Hepatocyte (in vitro differentiated cells): Measurements from ENCODE around the gene ANO5. TPM values are rescaled to one million over a fixed set of nuclear protein-coding genes. Genes with fewer than 3 reads are reported as not detected.

Experiments used
- DNase-seq: peaks from one replicate; pipeline ENCODE4 v3.0.0-alpha.2; 2016; ENCODE audit warnings: low spot score
- H2AFZ ChIP-seq: fragments of 200-600 bp; sonication (generic); 2 replicates; pipeline ENCODE4 v1.6.0; 2016; ENCODE audit warnings: antibody characterized with exemption, mild to moderate bottlenecking
- H3K27ac ChIP-seq: fragments of 200-600 bp; sonication (generic); 2 replicates; pipeline ENCODE4 v1.5.1; 2016; ENCODE audit warnings: mild to moderate bottlenecking
- H3K27me3 ChIP-seq: fragments of 200-600 bp; sonication (generic); 2 replicates; pipeline ENCODE4 v1.6.1; 2016
- H3K36me3 ChIP-seq: fragments of 200-600 bp; sonication (generic); replicated peaks from 2 replicates; pipeline ENCODE4 v1.5.1; 2016; ENCODE audit warnings: low read depth; ENCODE audit not compliant: insufficient read depth
- H3K4me1 ChIP-seq: fragments of 200-600 bp; sonication (generic); 2 replicates; pipeline ENCODE4 v1.5.1; 2016; ENCODE audit warnings: mild to moderate bottlenecking, moderate library complexity; ENCODE audit not compliant: insufficient read depth
- H3K4me2 ChIP-seq: fragments of 200-600 bp; sonication (generic); 2 replicates; pipeline ENCODE4 v1.6.0; 2016
- H3K4me3 ChIP-seq: fragments of 200-600 bp; sonication (generic); 2 replicates; pipeline ENCODE4 v1.5.1; 2016; ENCODE audit warnings: mild to moderate bottlenecking
- H3K79me2 ChIP-seq: fragments of 200-600 bp; sonication (generic); 2 replicates; pipeline ENCODE4 v1.6.0; 2017; ENCODE audit warnings: mild to moderate bottlenecking
- H3K9me2 ChIP-seq: fragments of 200-600 bp; sonication (generic); replicated peaks from 2 replicates; pipeline ENCODE4 v1.6.0; 2017; ENCODE audit warnings: mild to moderate bottlenecking; ENCODE audit not compliant: insufficient read depth
- H3K9me3 ChIP-seq: fragments of 200-600 bp; sonication (generic); 2 replicates; pipeline ENCODE4 v1.5.1; 2016; ENCODE audit warnings: low read depth, mild to moderate bottlenecking
- H4K20me1 ChIP-seq: fragments of 200-600 bp; sonication (generic); 2 replicates; pipeline ENCODE4 v1.6.0; 2016; ENCODE audit warnings: mild to moderate bottlenecking; ENCODE audit not compliant: insufficient read depth, poor library complexity, severe bottlenecking
- CTCF ChIP-seq: fragments of 200-600 bp; sonication (generic); IDR thresholded peaks from 2 replicates; pipeline ENCODE4 v1.5.1; 2016; ENCODE audit warnings: antibody characterized with exemption, mild to moderate bottlenecking; ENCODE audit not compliant: poor library complexity
- EZH2 ChIP-seq: fragments of 200-600 bp; sonication (generic); IDR thresholded peaks from 2 replicates; pipeline ENCODE4 v1.6.1; 2016; ENCODE audit warnings: antibody characterized with exemption, mild to moderate bottlenecking, borderline replicate concordance
- EZH2phosphoT487 ChIP-seq: fragments of 200-600 bp; sonication (generic); IDR thresholded peaks from one replicate; pipeline ENCODE4 v1.6.1; 2018; ENCODE audit warnings: antibody characterized with exemption, mild to moderate bottlenecking, low read depth, moderate library complexity; ENCODE audit not compliant: unreplicated experiment, severe bottlenecking
- WGBS: methylation state at CpG from one replicate; pipeline ENCODE4 v1.1.6; 2016; ENCODE audit warnings: low lambda C conversion rate; ENCODE audit errors: missing lambda C conversion rate; 5-methylcytosine and 5-hydroxymethylcytosine counted together
- polyA plus RNA-seq: library from polyadenylated mRNA; unstranded; fragments of >200 nt; fragmentation: Nextera tagmentation; extraction: Ambion mirVana; gene quantifications from 2 replicates; pipeline ENCODE4 v1.2.1, GENCODE V29; 2016
- total RNA-seq: library from RNA; depleted of rRNA; stranded (reverse); fragments of >200 nt; gene quantifications from 2 replicates; pipeline ENCODE4 v1.2.3, GENCODE V29; 2014

The ANO5 gene
- total and polyA plus RNA-seq, 2 experiments from 2014 or later = 2.6 to 8.0 TPM

- DNase-seq = no peak
- H3K27me3 ChIP-seq = no peaks in the 10 kb centered on the region
- H3K79me2 ChIP-seq = no peaks in the 10 kb centered on the region
- 48% methylated on average over 1 of the region's 1 CpG for WGBS
- H2AFZ ChIP-seq = no peak overlapping the region
- H3K36me3 ChIP-seq = no peaks in the 10 kb centered on the region
- H3K4me2 ChIP-seq = no peak overlapping the region
- no peak overlapping the region for H3K4me3 ChIP-seq
- no peaks in the 10 kb centered on the region for H3K4me1 ChIP-seq
- H3K27ac ChIP-seq = no peak overlapping the region
- no peaks in the 10 kb centered on the region for H4K20me1 ChIP-seq
- H3K9me3 ChIP-seq = no peaks in the 10 kb centered on the region
- H3K9me2 ChIP-seq = no peaks in the 10 kb centered on the region
- TF ChIP-seq EZH2 (no peak), CTCF (no peak), EZH2phosphoT487 (no peak)
These were observed 31.4 kb upstream of the ANO5 start for GRCh38 chr11:22161489-22161888.

- no peak overlapping the region for H2AFZ ChIP-seq
- no peaks in the 10 kb centered on the region for H3K79me2 ChIP-seq
- H3K27ac ChIP-seq = no peak overlapping the region
- TF ChIP-seq EZH2 (no peak), EZH2phosphoT487 (no peak), CTCF (no peak)
- no peak overlapping the region for H3K4me2 ChIP-seq
- no peaks in the 10 kb centered on the region for H3K27me3 ChIP-seq
- H4K20me1 ChIP-seq = no peaks in the 10 kb centered on the region
- 89% methylated on average over 3 of the region's 3 CpGs for WGBS
- DNase-seq = no peak
- H3K9me3 ChIP-seq = no peaks in the 10 kb centered on the region
- H3K36me3 ChIP-seq = no peaks in the 10 kb centered on the region
- no peak overlapping the region for H3K4me3 ChIP-seq
- no peaks in the 10 kb centered on the region for H3K9me2 ChIP-seq
- H3K4me1 ChIP-seq = no peaks in the 10 kb centered on the region
These were observed 30.1 kb upstream of the ANO5 start for GRCh38 chr11:22162756-22163155.

GRCh38 chr11:22163394-22163797, 29.5 kb upstream of the ANO5 start:
- no peak overlapping the region for H3K4me2 ChIP-seq
- no peak for DNase-seq
- H3K36me3 ChIP-seq = no peaks in the 10 kb centered on the region
- H3K4me1 ChIP-seq = no peaks in the 10 kb centered on the region
- WGBS = 73% methylated on average over 3 of the region's 3 CpGs
- H3K4me3 ChIP-seq = no peak overlapping the region
- H3K27me3 ChIP-seq = peaks cover 2% of the 10 kb centered on the region
- TF ChIP-seq EZH2phosphoT487 (no peak), CTCF (no peak), EZH2 (no peak)
- no peak overlapping the region for H3K27ac ChIP-seq
- no peaks in the 10 kb centered on the region for H3K9me3 ChIP-seq
- H2AFZ ChIP-seq = no peak overlapping the region
- H3K79me2 ChIP-seq = no peaks in the 10 kb centered on the region
- no peaks in the 10 kb centered on the region for H3K9me2 ChIP-seq
- H4K20me1 ChIP-seq = no peaks in the 10 kb centered on the region

GRCh38 chr11:22165087-22165486, 27.8 kb upstream of the ANO5 start:
- Histone ChIP-seq H3K4me2 (no peak overlapping the region), H3K79me2 (no peaks in the 10 kb centered on the region), H3K27ac (no peak overlapping the region), H3K9me2 (no peaks in the 10 kb centered on the region), H2AFZ (no peak overlapping the region), H4K20me1 (no peaks in the 10 kb centered on the region), H3K4me1 (no peaks in the 10 kb centered on the region), H3K4me3 (no peak overlapping the region), H3K36me3 (no peaks in the 10 kb centered on the region), H3K27me3 (peaks cover 6% of the 10 kb centered on the region), H3K9me3 (no peaks in the 10 kb centered on the region)
- DNase-seq = no peak
- TF ChIP-seq EZH2 (no peak), EZH2phosphoT487 (no peak), CTCF (no peak)
- WGBS = 72% methylated on average over 2 of the region's 2 CpGs
